ENCODE results near the gene DDT. TPM values are rescaled to one million over a fixed set of nuclear protein-coding genes. Genes with fewer than 3 reads are reported as not detected.
"Not testable (repeated sequence)": the region's sequence is repeated elsewhere in the genome, so short reads cannot be mapped to it uniquely, and the experiment has no call there.

DDT gene
- 94.7 and 115 TPM in 2 replicates for total RNA-seq

DNA sequence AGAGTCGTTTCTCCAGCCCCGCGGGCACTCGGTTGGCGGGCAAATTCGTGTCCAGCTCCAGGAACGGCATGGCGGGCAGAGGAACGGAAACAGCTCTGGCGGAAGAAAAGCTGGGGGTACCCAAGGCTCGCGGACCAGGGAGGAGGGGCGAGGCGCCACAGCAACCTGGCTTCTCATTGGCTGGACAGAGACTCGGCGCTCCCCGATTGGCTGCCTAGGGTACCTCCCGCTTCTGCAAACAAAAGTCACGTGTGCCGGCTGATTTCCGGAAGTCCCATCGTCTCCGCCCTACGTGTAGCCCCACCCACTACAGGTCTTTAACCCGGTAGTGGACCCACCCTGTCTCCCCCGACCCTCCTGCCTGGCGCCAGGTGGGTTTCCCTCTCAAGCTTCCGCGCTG is at the start of gene DDT:
TSS of gene DDT (minus strand) at position 97 of the 400 bp plus-strand sequence. CDS start at position 70, 27 bp downstream.
- H3K27me3 Mint-ChIP-seq (ENCODE audit: insufficient read depth); DNase-seq (ENCODE audit: low spot score); H3K4me3 Mint-ChIP-seq; H3K27ac Mint-ChIP-seq; H3K9me3 Mint-ChIP-seq; intact Hi-C loops (cut with micrococcal nuclease): not testable (repeated sequence)
- H3K4me1 Mint-ChIP-seq (ENCODE audit: low read depth): peaks cover 20% of the 10 kb centered on the region
- H3K36me3 Mint-ChIP-seq (ENCODE audit: low read depth): peaks cover 14% of the 10 kb centered on the region

DNA sequence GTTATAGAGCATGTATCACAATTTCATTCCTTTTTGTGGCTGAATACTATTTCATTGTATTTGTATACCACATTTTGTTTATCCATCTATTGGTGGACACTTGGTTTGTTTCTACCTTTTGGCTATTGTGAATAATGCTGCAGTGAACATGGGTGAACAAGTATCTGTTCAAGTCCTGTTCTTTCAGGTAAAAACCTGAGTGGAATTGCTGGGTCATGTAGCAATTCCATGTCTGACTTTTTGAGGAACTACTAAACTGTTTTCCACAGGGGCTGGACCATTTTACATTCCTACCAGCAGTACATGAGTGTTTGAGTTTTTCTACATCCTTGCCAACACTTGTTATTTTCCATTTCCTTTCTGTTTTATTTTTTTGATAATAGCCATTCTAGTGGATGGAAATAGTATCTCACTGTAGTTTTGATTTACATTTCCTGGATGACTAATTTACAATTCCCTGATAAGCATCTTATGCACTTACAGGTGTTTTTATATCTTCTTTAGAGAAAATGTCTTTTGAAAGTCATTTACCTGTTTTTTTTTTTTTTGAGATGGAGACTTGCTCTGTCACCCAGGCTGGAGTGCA is 49.1 kb upstream of the DDT start:
- H3K36me3 Mint-ChIP-seq (ENCODE audit: low read depth): peaks cover 26% of the 10 kb centered on the region
- H3K4me1 Mint-ChIP-seq (ENCODE audit: low read depth): peaks cover 34% of the 10 kb centered on the region
- no peak overlapping the region for H3K4me3 Mint-ChIP-seq
- no peaks in the 10 kb centered on the region for H3K27me3 Mint-ChIP-seq (ENCODE audit: insufficient read depth)
- intact Hi-C loops (cut with micrococcal nuclease): no loop called here
- H3K27ac Mint-ChIP-seq: peak overlapping the region; percentile 70
- H3K9me3 Mint-ChIP-seq: no peaks in the 10 kb centered on the region
- DNase-seq (ENCODE audit: low spot score): no peak

DNA sequence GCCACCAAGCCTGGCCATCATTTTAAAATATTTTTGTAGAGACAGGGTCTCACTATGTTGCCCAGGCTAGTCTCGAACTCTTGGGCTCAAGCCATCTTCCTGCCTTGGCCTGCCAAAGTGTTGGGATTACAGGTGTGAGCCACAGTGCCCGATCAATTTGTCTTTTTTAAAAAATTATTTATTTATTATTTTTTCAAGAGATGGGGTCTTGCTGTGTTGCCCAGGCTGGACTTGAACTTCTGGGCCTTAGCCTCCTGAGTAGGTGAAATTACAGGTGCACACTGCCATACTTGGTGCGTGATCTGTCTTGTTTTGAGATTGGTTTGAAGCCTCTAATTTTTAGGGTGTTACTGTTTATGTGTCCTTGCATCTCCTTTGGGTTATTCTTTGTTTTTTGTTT is 47.1 kb upstream of the DDT start:
- intact Hi-C loops (cut with micrococcal nuclease): no loop called here
- Mint-ChIP-seq H3K27ac (no peak overlapping the region), H3K9me3 (no peaks in the 10 kb centered on the region), H3K4me3 (no peak overlapping the region), H3K27me3 (ENCODE audit: insufficient read depth) (no peaks in the 10 kb centered on the region), H3K4me1 (ENCODE audit: low read depth) (peaks cover 29% of the 10 kb centered on the region), H3K36me3 (ENCODE audit: low read depth) (peaks cover 28% of the 10 kb centered on the region)
- no peak for DNase-seq (ENCODE audit: low spot score)

DNA sequence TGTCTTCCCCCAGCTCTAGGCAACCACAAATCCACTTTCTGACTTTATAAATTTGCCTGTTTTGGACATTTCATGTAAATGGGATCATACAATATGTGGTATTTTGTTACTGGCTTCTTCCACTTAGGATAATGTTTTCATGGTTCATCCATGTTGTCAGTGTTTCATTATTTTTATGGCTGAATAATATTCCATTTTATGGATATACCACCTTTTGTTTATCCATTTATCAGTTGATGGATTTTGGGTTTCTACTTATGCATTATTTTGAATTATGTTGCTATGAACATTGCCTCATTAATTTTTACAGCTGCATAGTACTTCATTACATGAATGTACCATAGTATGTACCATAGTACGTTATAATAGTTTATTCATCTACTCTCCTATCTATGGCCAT is 41.9 kb upstream of the DDT start:
- Mint-ChIP-seq H3K36me3 (ENCODE audit: low read depth) (peaks cover 24% of the 10 kb centered on the region), H3K4me3 (no peak overlapping the region), H3K4me1 (ENCODE audit: low read depth) (peaks cover 36% of the 10 kb centered on the region), H3K27me3 (ENCODE audit: insufficient read depth) (no peaks in the 10 kb centered on the region), H3K27ac (no peak overlapping the region), H3K9me3 (no peaks in the 10 kb centered on the region)
- intact Hi-C loops (cut with micrococcal nuclease): loop anchor here (10.0 kb wide), 1 partner anchor 259 kb away; the partner anchor contains the start of gene SPECC1L
- no peak for DNase-seq (ENCODE audit: low spot score)

DNA sequence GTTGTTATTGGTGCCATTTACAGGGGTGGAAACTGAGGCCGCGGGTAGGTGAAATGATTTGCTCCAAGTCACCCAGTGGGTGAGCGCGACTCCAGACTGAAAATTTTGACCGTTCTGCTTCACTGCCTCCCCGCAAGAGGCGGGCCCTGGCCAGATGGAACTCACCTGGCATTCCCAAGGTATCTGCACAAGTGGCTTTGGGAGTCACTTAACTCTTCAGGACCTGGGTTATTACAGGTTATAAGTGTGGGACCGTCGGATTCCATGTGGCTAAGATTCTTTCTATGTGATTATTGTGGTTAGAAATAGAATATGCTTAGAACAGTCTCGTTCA is 37.5 kb upstream of the DDT start:
- Mint-ChIP-seq H3K27me3 (ENCODE audit: insufficient read depth) (no peaks in the 10 kb centered on the region), H3K36me3 (ENCODE audit: low read depth) (peaks cover 16% of the 10 kb centered on the region), H3K4me1 (ENCODE audit: low read depth) (peaks cover 35% of the 10 kb centered on the region), H3K27ac (peak overlapping the region; percentile 98), H3K4me3 (peak overlapping the region; percentile 92), H3K9me3 (no peaks in the 10 kb centered on the region)
- intact Hi-C loops (cut with micrococcal nuclease): loop anchor here (1.0 to 10.0 kb wide), 3 partner anchors 96 to 263 kb away; partner anchors contain the start of gene SPECC1L
- no peak for DNase-seq (ENCODE audit: low spot score)

DNA sequence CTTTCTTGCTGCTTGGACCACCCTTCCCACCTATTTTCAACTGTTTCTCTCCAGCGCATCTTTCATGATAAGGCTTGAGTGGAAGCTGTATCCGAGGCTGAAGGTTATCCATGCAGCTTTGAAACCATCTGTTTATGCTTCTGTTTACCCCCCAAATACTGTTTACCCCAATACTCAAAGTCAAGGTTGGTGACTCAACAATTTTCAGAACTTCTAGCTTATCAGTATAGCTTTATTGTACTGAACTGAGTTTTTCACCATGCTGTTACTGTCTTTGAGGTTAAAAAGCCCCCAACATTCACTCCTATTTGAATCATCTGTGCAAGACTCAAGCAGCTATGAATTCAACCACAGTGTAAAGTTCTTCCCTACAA is 35.8 kb upstream of the DDT start:
- H3K36me3 Mint-ChIP-seq (ENCODE audit: low read depth): peaks cover 9% of the 10 kb centered on the region
- H3K27ac Mint-ChIP-seq: peak overlapping the region; percentile 56
- intact Hi-C loops (cut with micrococcal nuclease): loop anchor here (5.0 to 10.0 kb wide), 2 partner anchors 97 to 265 kb away; partner anchors contain the start of gene SPECC1L
- H3K27me3 Mint-ChIP-seq (ENCODE audit: insufficient read depth): no peaks in the 10 kb centered on the region
- H3K4me3 Mint-ChIP-seq: peak overlapping the region; percentile 69
- DNase-seq (ENCODE audit: low spot score): no peak
- H3K4me1 Mint-ChIP-seq (ENCODE audit: low read depth): peaks cover 28% of the 10 kb centered on the region
- no peaks in the 10 kb centered on the region for H3K9me3 Mint-ChIP-seq

DNA sequence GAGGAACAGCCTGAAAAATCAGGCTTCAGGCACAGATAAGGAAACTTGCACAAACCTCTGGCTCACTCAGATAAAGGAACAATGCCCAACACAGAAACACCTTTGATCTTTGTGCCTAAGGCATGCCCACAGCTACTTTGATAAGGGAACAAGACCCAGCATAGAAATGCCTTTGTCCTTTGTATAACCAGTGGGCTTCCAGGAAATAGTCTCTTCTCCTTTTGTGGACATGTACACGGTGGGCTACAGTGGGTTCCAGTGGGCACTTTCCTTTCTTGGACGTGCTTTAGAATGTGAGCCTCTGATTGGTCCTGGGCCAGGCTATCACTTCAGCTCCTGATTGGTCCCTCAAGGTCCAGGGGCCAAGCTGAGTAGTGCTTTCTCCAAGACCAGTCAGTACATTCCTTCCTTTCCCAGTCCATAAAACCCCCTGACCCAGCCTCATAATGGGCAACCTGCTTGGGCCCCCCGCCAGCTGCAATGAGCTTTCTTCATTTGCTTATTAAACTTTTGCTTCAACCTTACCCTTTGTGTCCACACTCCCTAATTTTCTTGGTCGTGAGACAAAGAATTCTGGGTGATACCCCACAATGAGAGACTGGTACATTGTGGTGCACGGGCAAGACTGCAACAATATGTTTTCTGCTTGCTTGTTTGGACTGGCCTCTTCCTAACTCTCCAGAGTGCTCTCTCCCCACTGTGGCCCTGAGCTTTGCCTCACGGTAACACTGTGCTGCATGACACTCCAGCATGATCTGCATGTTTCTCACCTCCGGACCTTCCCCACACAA is 35.2 kb upstream of the DDT start:
- no peak overlapping the region for H3K4me3 Mint-ChIP-seq
- intact Hi-C loops (cut with micrococcal nuclease): loop anchor here (5.0 to 10.0 kb wide), 2 partner anchors 98 to 265 kb away; partner anchors contain the start of gene SPECC1L
- H3K36me3 Mint-ChIP-seq (ENCODE audit: low read depth): peaks cover 6% of the 10 kb centered on the region
- H3K27ac Mint-ChIP-seq: no peak overlapping the region
- peaks cover 24% of the 10 kb centered on the region for H3K4me1 Mint-ChIP-seq (ENCODE audit: low read depth)
- DNase-seq (ENCODE audit: low spot score): no peak
- no peaks in the 10 kb centered on the region for H3K9me3 Mint-ChIP-seq
- H3K27me3 Mint-ChIP-seq (ENCODE audit: insufficient read depth): no peaks in the 10 kb centered on the region

DNA sequence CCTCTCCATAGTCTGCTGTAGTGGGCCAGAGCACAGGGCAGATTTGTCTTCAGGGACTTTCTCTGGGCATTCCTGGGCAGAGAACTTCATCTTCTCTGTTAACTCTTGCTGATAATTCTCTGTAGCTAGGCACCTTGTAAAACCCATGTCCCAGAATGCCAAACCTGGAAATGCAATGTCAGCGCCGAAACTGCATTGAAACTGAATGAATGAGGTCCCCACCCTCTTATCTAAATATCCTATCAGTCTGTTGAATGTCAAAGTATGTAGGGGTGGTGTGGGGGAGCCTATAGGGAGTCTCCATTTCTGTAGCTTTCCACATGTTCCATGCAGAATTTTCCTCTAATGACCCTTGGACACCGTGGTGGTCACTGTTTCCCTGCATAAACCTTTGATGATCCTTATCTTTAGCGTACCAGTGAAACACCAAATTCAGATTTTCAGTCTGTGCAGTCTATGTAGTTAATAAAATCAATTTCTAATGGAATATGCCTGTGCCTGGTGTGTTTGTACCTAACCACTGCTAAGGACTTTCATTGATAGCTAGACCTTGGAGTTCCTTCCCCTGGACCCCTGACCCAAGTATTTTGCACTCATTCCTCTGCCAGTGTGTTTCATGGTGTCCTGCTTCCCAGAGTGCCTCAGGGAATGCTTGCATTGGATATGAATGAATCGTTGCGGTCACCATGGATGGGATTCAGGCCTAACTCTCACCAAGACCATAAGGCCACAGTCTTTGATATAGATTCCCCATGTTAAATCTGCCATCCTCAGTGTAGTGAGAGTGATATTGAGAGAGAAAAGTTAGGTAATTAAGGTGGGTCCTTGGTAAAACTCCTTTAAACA is 34.4 kb upstream of the DDT start:
- intact Hi-C loops (cut with micrococcal nuclease): no loop called here
- H3K4me3 Mint-ChIP-seq: no peak overlapping the region
- H3K27ac Mint-ChIP-seq: no peak overlapping the region
- H3K9me3 Mint-ChIP-seq: no peaks in the 10 kb centered on the region
- peaks cover under 1% of the 10 kb centered on the region for H3K27me3 Mint-ChIP-seq (ENCODE audit: insufficient read depth)
- H3K36me3 Mint-ChIP-seq (ENCODE audit: low read depth): peaks cover 2% of the 10 kb centered on the region
- H3K4me1 Mint-ChIP-seq (ENCODE audit: low read depth): peaks cover 15% of the 10 kb centered on the region
- DNase-seq (ENCODE audit: low spot score): no peak

DNA sequence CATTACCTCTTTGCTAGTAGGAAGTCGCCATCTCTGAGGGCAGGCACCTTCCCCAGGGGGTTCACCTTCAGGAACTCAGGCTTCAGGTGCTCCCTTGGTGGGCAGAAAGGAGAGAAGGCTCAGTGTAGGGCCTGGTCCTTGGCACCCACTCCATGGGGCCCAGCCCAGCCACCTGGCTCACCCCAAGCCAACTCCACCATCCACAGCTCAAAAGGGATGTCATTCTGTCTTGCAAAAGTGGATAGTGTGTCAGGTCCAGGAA is 33.7 kb upstream of the DDT start:
- Mint-ChIP-seq H3K27me3 (ENCODE audit: insufficient read depth) (peaks cover 2% of the 10 kb centered on the region), H3K27ac (no peak overlapping the region), H3K9me3 (no peaks in the 10 kb centered on the region), H3K36me3 (ENCODE audit: low read depth) (no peaks in the 10 kb centered on the region), H3K4me1 (ENCODE audit: low read depth) (peaks cover 11% of the 10 kb centered on the region), H3K4me3 (no peak overlapping the region)
- intact Hi-C loops (cut with micrococcal nuclease): no loop called here
- no peak for DNase-seq (ENCODE audit: low spot score)

DNA sequence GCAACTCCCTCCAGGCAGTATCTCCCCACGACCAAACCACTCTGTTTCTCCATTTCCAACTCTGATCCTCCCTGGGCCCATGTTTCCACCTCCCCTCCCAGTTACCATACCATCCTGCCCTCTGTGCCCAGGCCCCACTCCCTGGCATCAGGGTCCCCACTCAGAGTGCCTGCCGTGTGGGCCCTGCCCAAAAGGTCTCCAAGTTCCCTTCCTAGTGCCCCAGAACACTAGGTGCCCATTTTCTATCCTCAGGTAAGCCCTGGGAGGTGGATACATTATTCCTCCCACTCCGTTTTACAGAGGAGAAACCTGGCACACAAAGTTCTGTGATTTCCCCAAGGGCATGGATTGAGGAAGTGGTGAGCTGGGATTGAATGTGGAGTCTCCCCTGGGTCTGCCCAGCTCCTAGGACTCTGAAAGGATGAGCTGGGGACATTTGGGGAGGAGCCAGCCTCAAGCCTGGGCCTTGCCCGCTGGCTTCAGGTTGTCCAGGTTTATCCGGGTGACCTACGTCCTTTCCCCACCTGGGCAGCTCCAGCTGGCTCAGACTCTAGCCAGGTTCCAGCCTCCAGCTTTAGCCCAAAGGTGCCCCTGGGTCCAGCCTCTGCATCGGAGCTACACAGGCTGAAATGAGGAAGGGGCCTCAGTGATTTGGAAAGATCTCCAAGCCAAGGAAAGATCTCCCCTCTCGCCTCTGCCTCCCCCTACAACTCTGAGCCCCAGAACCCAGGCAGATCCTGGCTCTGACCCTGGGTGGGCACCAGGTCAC is 33.2 kb upstream of the DDT start:
- peaks cover 2% of the 10 kb centered on the region for H3K27me3 Mint-ChIP-seq (ENCODE audit: insufficient read depth)
- H3K4me1 Mint-ChIP-seq (ENCODE audit: low read depth): peaks cover 9% of the 10 kb centered on the region
- no peak overlapping the region for H3K4me3 Mint-ChIP-seq
- no peaks in the 10 kb centered on the region for H3K9me3 Mint-ChIP-seq
- DNase-seq (ENCODE audit: low spot score): no peak
- intact Hi-C loops (cut with micrococcal nuclease): no loop called here
- H3K27ac Mint-ChIP-seq: no peak overlapping the region
- H3K36me3 Mint-ChIP-seq (ENCODE audit: low read depth): no peaks in the 10 kb centered on the region

DNA sequence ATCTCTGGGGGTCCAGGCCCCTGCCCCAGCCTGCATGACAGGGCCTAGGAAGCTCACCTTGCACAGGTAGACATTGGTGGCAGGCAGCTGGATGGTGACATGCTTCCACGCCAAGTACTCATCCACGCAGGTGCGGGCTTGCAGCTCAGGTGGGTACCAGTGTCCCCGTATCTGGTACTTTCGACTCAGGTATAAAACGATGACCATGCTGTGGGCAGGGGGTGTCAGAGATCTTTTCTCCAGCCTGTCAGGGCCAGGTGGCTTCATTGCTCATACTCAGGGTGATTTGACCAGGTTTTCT is 32.6 kb upstream of the DDT start:
- H3K27me3 Mint-ChIP-seq (ENCODE audit: insufficient read depth): peaks cover 5% of the 10 kb centered on the region
- intact Hi-C loops (cut with micrococcal nuclease): no loop called here
- DNase-seq (ENCODE audit: low spot score): no peak
- H3K4me1 Mint-ChIP-seq (ENCODE audit: low read depth): peaks cover 5% of the 10 kb centered on the region
- no peaks in the 10 kb centered on the region for H3K9me3 Mint-ChIP-seq
- no peak overlapping the region for H3K4me3 Mint-ChIP-seq
- no peak overlapping the region for H3K27ac Mint-ChIP-seq
- no peaks in the 10 kb centered on the region for H3K36me3 Mint-ChIP-seq (ENCODE audit: low read depth)

DNA sequence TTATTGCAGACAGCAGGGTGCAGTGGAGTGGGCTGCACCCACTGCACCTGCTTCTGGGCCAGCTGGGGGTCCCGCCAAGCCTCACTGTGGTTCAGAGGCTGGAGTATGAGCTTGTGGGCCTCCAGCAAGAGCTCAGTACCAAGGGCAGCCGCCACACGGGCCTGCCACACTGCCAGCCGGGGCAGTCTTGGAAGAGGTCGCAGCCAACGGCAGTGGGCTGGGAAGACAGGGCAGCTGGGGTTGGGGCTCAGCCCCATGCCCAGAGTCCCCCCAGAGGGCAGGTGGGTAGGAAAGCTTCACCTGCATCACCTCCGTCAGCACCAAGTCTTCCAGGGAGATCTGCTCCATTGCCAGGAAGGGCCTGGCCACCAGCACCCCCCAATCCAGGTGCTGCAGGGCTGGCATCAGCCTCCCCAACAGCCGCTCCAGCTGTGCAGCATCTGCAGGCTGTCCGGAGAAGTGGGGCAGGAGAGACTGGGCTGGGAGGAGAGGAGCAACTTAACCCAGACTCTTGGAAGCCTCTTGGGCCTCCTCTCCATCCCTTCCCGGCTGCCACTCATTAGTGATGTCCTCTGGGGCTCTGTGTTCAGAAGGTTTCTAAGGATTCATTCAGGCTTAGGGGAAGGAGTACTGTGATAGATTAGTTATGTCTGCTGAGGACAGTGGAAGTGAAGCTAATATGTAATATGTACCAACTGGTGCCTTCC is 32.1 kb upstream of the DDT start:
- intact Hi-C loops (cut with micrococcal nuclease): no loop called here
- H3K27me3 Mint-ChIP-seq (ENCODE audit: insufficient read depth): peaks cover 5% of the 10 kb centered on the region
- no peaks in the 10 kb centered on the region for H3K36me3 Mint-ChIP-seq (ENCODE audit: low read depth)
- no peak overlapping the region for H3K4me3 Mint-ChIP-seq
- DNase-seq (ENCODE audit: low spot score): no peak
- H3K9me3 Mint-ChIP-seq: no peaks in the 10 kb centered on the region
- peaks cover 5% of the 10 kb centered on the region for H3K4me1 Mint-ChIP-seq (ENCODE audit: low read depth)
- no peak overlapping the region for H3K27ac Mint-ChIP-seq
